Measurements from ENCODE around the gene RNF103.
"Not testable (repeated sequence)": the region's sequence is repeated elsewhere in the genome, so short reads cannot be mapped to it uniquely, and the experiment has no call there.

The RNF103 gene, protein sequence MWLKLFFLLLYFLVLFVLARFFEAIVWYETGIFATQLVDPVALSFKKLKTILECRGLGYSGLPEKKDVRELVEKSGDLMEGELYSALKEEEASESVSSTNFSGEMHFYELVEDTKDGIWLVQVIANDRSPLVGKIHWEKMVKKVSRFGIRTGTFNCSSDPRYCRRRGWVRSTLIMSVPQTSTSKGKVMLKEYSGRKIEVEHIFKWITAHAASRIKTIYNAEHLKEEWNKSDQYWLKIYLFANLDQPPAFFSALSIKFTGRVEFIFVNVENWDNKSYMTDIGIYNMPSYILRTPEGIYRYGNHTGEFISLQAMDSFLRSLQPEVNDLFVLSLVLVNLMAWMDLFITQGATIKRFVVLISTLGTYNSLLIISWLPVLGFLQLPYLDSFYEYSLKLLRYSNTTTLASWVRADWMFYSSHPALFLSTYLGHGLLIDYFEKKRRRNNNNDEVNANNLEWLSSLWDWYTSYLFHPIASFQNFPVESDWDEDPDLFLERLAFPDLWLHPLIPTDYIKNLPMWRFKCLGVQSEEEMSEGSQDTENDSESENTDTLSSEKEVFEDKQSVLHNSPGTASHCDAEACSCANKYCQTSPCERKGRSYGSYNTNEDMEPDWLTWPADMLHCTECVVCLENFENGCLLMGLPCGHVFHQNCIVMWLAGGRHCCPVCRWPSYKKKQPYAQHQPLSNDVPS

DNA sequence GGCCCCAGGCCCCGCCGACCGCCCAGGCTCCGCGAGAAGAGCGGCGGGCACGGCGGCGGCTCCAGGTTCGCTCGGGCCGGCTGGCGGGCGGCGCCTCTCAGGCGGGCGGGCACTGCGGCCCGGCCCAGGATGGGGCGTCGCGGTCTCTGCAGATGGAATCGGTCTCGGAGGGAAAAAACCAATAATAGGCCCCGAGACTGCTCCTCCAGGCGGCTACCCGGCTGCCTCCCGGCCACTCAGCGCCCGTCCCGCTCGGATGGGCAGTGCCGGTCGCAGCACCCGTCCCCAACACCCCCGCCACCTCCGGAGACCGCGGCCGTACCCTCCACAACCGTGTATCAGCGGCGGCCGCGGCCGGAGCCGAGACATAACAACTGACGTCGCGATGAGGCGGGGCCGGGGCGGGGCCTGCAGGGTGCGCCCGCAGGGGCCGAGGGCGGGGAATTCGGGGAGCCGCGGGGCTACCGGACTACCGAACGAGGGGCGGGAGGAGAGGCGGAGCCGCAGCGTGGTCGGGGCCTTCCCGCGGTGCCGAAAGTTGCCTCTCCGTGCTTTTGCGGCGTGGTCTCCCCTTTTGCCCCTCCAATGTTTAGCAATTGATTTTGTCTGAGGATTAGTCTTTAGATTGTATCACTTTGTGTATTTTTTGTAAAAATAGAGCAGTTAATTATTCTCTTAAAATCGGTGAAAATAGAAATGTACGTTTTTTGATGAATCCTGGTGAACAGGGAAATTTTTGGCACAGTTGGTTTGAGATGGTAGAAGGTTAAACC is at the start of gene RNF103:
Gene RNF103, minus strand, starts transcription at position 372 of the 773 bp plus-strand sequence. CDS start 979 bp downstream, outside the sequence.
- peak; percentile 95 for DNase-seq

DNA sequence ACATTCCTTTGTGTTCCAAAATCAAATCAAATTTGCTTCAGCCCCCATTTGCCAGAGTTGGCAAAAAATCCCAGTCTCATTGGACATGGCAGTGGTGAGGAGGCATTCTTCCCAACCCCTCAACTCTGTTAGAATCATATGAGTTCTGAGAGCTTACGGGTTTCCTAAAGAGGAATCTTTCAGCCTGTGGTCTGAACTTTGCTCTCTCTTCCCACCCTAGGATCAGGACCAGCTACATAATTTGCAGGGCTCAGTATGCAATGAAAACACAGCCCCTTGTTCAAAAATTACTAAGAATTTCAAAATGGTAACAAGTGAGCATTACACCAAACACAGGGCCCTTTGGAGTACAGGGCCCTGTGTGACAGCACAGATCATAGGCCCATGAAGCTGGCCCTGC is 49.3 kb upstream of the RNF103 start:
- no peak for DNase-seq

DNA sequence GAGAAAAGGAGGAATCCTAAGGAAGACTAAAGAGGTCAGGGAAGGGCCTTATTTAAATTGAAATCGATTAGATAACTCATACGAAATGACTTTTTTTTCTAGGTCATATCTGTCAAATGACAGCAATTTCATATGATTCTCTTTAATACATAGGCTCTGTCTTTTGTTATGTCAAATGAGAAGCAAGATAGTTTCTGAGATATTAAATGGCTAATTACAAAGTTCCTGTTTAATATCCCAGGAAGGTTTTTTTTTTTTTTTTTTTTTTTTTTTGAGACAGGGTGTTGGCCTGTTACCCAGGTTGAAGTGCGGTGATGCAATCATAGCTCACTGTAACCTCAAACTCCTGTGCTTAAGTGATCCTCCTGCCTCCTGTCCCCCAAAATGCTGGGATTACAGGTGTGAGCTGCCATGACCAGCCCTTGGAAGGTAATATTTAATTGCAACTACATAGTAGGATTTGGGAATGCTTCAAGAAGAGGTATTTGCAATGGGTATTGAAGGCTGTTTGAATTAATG is 48.4 kb upstream of the RNF103 start:
- DNase-seq: no peak

DNA sequence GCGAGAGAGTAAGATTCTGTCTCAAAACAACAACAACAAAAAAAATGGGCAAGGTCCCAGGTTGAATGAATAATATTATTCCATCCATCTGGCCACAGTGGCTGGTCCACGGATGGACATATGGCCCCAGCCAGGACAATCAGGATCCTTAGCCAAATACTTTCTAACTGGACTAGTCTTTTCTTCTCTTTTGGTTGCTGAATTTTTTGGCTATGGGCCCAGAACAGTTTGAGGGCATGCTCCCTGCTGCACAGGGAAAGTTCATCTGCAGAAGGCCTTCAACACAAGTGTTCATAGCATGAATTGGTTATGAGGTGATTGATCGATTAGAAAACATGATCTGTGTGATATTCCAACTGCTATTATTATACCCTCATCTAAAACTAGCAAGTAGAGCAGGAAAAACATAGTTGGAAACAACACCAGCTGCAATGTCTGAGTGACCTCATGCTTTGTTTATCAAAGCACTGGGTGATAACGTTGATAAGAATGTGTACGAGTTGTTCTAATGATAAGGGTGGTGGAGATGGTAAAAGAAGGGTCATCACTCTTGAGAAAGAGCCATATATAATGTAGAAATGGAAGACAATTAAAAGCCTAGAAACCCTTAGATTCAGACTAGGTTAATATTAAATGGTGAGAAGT is 47.8 kb upstream of the RNF103 start:
- DNase-seq: no peak

DNA sequence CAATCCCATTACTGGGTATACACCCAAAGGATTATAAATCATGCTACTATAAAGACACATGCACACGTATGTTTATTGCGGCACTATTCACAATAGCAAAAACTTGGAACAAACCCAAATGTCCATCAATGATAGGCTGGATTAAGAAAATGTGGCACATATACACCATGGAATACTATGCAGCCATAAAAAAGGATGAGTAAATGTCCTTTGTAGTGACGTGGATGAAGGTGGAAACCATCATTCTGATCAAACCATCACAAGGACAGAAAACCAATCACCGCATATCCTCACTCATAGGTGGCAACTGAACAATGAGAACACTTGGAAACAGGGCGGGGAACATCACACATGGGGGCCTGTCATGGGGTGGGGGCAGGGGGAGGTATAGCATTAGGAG is 45.7 kb upstream of the RNF103 start:
- not testable (repeated sequence) for DNase-seq

DNA sequence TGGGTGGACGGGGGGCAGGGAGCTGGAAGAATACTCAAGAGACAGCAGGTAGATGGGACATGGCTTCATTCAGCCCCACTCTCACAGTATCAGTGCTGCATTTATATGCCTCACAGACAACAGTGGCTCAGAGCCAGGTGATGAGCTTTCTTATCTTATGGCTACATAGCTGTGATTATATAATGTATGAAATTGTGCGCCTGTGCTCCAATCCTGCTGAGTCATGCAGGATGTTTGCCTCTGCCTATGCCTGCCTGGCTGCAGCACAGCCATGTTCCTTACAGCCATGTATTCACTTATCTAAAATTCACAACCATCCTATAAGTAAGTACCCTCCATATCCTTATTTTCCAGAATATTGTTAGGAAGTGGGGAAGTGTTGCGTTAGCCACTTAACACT is 37.7 kb upstream of the RNF103 start:
- DNase-seq: no peak

DNA sequence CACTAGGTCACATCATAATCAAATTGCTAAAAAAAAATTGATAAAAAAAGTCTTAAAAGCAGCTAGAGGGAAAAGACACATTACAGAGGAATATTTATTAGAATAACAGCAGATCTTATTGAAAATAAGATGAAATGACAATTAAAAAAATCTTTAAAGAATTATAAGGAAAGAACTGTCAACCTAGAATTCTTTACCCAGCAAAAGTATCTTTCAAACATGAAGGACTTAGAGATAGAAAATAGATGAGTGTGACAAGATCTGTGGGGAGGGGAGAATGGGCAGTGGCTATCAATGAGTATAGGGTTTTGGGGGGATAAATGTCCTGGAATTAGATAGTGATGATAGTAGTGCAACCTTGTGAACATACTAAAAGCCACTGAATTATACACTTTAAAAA is 26.5 kb upstream of the RNF103 start:
- no peak for DNase-seq

DNA sequence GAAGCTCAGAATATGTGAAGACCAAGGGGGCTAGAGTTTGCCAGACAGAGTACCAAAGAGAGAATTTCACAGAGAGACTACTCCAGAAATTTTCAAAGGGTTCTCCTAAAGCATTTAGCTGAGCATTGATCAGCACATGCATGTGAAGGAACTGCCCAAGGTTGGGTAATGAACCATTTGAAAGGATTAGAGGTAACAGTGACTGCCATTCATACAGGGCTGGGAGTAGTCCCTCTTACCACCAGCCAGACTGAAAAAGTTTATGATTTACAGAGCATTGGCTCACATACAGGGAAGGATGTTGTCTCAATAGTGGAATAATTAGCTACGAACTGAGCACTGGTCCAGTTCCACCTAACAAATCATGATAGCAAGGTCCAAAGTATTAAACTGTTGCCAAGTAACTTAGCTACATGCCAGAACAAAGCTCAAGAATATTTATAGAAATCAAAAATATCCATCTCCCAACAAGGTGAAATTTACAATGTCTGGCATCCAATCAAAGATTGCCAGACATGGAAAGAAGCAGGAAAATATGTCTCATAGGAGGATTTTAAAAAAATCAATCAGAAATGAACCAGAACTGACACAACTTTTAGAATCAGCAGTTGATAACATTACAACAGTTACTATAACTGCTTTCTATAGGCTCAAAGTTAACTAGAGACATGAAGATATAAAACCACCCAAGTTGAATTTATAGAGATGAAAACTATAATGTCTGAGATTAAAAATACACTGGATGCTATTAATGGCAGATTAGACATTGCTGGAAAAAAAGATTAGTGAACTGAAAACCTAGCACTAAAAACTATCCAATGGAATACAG is 25.7 kb upstream of the RNF103 start:
- no peak for DNase-seq

DNA sequence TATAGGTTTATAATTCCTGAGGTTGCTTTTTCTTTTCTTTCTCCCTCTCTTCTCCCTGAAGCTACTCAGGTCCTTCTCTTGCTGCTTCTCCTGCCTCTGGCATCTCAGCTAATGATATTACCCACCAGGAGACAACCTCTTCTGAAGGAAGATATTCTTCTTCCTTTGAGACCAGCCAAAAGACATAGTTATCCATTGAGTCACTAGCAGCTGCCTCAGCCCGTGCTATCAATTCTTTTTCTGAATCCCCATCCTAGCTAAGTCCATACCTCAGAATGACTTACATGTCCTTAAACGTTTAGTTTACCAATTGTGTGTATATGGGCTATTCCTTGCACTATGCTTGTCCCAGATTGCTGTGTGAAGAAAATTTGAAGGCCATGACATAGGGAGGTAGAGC is 25.0 kb upstream of the RNF103 start:
- DNase-seq: no peak

DNA sequence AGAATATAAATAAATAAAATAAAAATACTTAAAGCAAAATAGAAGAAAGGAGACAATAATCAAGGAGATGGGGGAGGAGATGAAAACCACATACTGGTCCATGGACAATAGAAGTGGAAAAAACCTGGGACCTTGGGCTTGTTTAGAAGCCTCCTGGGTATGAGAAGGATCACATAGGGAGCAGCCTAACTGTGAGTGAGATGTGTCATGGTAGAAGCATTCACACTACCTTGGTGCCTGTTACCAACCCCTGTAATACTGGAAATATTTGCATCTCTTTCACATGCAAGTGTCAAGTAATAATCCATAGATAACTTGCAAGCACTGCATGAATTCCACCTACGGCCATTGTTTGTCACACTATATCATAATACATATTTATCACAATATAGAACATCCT is 23.2 kb upstream of the RNF103 start:
- DNase-seq: no peak

DNA sequence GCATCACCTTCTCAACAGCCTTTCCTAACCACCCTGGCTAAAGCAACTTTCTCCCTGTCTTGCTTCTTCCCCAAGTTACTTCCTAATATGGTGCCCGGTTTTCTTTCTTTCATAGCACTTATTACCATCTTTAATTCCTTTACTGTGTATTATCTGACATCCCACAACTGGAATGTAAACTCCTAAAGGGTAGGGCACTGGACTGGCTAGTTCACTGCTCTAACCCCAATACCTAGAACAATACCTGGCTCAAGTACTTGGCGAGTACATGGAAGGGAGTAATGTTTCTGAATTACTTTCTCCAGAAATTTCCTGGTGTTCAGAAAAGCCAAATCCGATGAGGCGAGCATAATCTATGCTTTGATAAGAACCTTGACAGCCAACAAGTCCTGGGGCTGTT is 22.7 kb upstream of the RNF103 start:
- DNase-seq: no peak

DNA sequence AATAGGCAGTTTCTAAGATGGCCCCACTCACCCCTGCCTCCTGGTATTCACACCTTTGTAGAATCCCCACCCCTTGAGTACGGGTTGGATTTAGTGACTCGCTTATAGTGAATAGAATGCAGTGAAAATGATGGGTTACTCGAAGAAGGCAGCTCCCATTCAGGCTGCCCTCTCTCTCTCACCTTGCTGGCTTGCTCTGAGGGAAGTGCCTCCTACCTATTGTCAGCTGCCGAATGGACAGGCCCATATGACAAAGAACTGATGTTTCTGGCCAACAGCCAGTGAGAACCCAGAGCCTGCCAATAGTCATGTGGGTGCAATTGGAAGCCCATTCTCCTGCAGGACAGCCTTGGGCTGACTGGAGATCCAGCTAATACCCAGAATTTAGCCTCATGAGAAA is 22.1 kb upstream of the RNF103 start:
- DNase-seq: no peak

DNA sequence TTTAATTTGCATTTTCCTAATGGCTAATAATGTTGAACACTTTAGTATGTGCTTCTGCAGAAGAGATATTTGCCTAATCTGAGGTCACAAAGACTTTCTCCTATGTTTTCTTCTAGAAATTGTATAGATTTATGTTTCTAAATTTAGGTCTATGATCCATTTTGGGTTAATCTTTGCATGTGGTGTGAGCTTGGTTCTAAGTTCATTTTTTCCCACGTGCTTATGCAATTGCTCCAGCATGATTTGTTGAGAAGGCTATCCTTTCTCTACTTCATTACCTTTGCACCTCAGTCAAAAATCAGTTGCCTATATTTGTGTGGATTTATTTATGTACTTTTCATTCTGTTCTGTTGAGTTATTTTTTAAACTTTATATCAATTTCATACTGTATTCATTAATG is 15.0 kb upstream of the RNF103 start:
- no peak for DNase-seq

DNA sequence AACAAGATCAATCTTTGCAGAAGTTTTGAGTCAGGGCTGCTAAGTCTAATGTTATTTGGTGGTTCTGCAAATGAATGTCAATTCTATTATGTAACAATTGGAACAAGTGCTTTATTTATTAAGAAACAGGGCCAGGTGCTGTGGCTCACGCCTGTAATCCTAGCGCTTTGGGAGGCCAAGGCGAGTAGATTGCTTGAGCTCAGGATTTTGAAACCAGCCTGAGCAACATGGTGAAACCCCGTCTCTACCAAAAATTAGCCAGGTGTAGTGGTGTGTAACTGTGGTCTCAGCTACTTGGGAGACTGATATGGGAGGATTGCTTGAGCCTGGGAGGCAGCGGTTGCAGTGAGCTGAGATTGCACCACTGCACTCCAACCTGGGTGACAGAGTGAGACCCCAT is 13.2 kb upstream of the RNF103 start:
- no peak for DNase-seq

DNA sequence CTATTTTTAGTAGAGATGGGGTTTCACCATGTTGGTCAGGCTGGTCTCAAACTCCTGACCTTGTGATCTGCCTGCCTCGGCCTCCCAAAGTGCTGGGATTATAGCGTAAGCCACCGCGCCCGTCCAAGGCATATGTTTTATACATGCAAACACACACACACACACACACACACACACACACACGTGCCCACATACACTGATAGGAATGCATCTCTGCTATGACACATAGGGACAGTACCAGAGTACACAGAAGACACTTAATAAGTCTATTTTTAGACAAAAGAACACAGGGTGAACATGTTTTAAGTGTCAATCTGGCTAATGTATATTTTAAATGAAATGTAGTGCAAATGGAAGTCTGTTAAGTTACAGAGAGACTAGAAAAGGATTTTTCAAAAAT is 10.7 kb upstream of the RNF103 start:
- no peak for DNase-seq

DNA sequence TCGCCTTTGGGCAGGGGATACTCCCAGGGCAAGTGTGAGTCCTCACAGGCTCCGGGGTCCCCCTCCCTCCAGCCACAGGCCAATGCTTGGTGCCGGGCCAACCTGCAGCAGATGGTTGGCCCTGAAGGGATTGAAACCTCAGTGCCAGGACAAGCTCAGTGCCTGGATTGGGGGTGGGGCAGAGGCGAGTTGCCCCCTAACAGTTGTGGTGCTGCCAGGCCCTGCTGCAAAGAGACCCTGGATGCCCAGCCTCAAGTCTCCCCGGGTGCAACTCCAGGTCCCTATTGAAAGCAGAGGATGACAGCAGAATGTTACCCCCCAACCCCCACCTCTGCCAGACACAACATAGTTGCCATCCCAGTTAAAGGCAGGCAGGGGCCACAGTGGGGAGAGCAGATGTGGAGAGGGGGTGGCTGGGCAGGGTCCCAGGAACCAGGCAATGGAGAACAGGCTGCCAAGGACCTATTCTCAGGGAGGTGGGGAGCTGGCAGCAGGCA is 9.5 kb upstream of the RNF103 start:
- no peak for DNase-seq

DNA sequence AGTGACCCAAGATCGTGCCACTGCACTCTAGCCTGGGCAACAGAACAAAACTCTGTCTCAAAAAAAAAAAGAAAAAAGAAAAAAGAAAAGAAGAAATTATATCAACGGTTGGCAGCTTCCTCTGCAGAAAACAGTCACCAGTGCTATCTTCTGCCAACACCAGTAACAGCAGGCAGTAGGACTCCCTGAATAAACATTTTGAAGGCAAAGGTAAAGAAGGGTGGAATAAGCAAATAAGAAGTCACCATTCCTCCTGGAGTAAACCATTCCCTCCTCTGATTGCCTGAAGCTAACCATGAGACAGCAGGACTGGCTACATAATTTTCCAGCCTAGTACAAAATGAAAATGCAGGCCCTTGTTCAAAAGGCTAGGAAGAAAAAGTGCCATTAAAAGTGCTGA is 9.0 kb upstream of the RNF103 start:
- no peak for DNase-seq

DNA sequence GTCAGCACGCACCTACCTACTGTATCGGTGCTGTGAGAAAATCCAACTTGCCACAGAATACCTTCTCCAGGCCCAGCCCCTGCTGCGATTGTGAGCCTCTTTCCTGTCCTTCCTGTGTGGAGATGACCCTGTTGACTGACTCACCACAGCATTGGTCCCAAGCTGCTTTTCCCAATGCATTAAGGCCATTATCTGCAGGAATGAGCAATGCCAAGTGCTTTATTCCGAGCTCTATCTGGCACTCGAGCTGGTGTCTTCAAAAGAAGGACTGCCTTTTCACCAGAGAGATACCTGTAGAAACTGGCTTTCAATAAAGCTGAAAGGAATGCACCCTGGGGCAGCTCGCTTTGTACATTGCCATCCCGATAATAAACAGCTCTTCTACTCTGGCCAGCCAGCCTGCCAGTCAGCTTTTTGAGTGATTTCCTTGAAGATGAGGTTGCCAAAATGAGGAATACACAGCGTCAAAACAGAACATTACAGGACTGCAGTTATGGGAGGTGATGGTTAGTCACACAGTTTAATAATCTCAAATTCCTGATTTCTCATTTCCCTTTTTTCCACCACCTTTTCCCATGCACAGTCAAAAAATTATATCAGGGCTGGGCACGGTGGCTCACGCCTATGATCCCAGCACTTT is 8.3 kb upstream of the RNF103 start:
- no peak for DNase-seq

DNA sequence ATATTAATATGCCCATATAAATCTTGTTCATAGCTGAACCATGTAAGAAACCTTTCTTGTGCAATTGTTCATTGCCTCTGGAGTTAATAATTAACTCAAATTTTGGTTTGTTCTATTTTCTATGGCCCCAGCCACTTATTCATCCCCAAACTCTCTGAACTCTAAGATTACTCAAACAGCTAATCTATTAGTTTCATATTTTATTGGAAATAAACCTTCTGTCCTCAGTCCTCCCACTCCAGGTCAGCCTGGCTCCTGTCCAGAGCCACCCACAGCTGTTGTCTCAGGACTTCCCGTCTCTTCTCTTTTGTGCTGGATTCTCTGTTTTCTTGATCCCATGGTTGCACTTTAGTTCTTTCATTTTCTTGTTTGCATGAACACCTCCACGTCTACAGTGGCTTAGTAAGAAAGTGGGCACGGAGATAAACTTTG is 4.4 kb upstream of the RNF103 start:
- no peak for DNase-seq

DNA sequence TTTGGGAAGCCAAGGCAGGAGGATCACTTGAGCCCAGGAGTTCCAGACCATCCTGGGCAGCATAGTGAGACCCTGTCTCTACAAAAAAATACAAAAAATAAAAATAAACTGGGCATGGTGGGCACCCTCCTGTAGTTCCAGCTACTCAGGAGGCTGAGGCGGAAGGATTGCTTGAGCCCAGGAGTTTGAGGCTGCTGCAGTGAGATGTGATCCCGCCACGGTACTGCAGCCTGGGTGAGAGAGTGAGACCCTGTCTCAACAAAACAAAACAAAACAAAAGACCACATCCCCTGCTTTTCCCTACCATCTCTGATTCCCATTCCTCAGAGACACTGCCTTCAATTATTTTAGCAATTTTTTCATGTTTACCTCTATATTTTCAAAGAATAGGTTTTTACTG is 3.9 kb upstream of the RNF103 start:
- no peak for DNase-seq

DNA sequence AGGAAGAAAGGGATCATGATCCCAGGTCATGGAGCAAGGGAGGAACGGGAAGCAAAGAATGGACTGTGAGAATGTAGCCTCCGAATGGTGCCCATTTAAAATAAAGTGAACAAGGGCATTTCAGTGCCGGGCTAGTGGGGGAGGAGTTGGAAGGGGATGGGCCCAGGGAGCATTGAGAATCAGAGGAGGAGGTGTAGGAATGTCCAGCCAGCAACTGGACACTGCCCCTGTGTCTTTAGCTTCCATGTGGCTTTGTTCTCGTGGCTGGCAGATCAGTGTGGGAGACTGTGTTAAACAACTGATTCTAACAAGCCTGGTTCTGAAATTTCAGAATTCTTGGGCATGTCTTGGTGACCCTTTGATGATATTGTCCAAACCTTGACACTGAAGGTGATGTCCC is 1.4 kb upstream of the RNF103 start:
- DNase-seq: no peak

DNA sequence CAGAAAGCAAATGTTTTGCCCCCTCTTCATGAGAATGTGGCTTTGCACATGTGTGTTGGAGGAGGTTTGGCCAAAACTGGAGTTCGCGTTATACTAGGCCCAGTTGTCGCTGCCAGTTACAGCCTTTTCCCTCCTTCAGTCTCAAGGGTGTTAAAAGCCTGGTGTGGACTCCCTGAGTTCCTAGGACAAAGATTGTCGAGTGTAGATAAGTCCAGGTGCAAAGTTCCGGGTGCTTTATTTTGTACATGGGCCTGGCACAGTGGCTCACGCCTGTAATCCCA is 542 bp upstream of the RNF103 start:
- DNase-seq: no peak
